HL-60 (cell line): ENCODE measurements around the gene SLC35A3.

Source experiments
- DNase-seq, 2 experiments: peaks; one replicate each; pipeline ENCODE4 v3.0.0-alpha.2; 2010 to 2020; ENCODE audit warnings: low read depth in 1 of 2, low spot score in 1 of 2
- H3K27ac ChIP-seq: fragments of 250-450 bp; sonication (Bioruptor Pico); replicated peaks from 2 replicates; pipeline ENCODE4 v1.5.1; 2020; ENCODE audit warnings: mild to moderate bottlenecking, moderate library complexity
- H3K27me3 ChIP-seq: fragments of 250-450 bp; sonication (Bioruptor Pico); 2 replicates; pipeline ENCODE4 v1.5.1; 2021; ENCODE audit warnings: mild to moderate bottlenecking, moderate library complexity; ENCODE audit not compliant: insufficient read depth, poor library complexity, severe bottlenecking
- H3K4me3 ChIP-seq: replicated peaks from 2 replicates; pipeline ENCODE4 v1.5.1; 2011; ENCODE audit warnings: mild to moderate bottlenecking, control low read depth, low read length; ENCODE audit not compliant: insufficient read depth
- GABPA ChIP-seq: IDR thresholded peaks from 2 replicates; pipeline ENCODE4 v1.6.1; 2012; ENCODE audit warnings: low read depth
- POLR2AphosphoS5 ChIP-seq: IDR thresholded peaks from 2 replicates; pipeline ENCODE4 v1.6.1; 2012; ENCODE audit warnings: low read depth
- SPI1 ChIP-seq: IDR thresholded peaks from 2 replicates; pipeline ENCODE4 v1.6.1; 2012; ENCODE audit warnings: low read depth, mild to moderate bottlenecking, borderline replicate concordance
- long read RNA-seq: library from polyadenylated mRNA; unstranded; transcript quantifications from one replicate; pipeline ENCODE4 v2.0.0, GENCODE V29; 2020
- TF ChIP-seq, protein P1 (sequence below): IDR thresholded peaks from 2 replicates; pipeline ENCODE4 v1.6.1; 2012; ENCODE audit warnings: low read depth; ENCODE audit not compliant: insufficient replicate concordance
- TF ChIP-seq, protein P2 (sequence below): IDR thresholded peaks from one replicate; pipeline ENCODE4 v1.5.1; 2011; ENCODE audit warnings: low read length, control low read depth, inconsistent platforms; ENCODE audit not compliant: insufficient read depth

SLC35A3 gene
- long read RNA-seq, full-length matches to known transcripts: 92 of 125 reads
- long read RNA-seq, partial matches to known transcripts: 4 of 125 reads
- long read RNA-seq, other reads (novel, unspliced or antisense): 29 of 125 reads

DNA sequence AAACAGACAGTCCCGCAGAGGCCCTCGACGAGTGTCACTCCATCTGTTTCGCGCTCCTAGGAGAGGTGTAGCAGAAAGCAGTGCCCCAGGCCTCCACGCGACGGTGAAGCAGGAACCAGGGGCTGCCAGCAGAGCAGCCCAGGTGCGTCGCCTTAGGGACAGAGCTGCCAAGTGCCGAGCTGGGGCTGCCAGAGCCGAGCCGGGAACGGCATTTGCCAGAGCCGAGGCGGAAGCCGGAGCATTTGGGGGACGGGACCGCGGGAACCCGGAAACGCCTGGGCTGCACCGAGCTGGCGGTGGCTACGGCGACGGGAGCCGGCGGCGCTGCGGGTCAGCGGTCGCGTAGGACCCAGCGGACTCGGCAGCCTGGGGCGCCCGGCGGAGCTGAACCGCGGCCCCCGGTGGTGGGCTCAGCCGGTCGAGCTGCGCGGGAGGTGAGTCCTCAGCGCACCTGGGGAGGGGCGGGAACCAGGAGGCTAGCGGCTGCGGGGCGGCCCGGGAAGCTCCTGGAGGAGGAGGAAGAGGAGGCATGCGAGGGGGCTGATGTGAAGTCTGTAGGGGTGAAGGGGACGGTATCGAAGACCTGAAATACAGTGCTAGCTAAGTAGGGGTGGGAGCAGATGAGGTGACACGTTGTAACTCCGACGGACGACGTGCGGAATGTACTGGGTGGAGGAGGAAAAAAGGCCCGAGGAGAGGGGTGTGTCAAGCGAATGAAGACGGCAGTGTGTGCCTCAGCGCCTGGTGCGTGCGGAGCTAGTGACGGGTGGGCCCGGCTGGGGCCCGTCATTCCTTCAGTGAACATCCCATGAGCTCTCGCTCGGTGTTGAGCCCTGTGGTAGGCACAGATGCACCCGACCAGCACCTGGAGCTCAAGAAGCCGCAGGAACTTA lies at the start of gene SLC35A3:
TSS of gene SLC35A3 (plus strand) at position 268 of the 893 bp plus-strand sequence. CDS start 23,559 bp downstream, outside the sequence.
- TF ChIP-seq, protein P1, sequence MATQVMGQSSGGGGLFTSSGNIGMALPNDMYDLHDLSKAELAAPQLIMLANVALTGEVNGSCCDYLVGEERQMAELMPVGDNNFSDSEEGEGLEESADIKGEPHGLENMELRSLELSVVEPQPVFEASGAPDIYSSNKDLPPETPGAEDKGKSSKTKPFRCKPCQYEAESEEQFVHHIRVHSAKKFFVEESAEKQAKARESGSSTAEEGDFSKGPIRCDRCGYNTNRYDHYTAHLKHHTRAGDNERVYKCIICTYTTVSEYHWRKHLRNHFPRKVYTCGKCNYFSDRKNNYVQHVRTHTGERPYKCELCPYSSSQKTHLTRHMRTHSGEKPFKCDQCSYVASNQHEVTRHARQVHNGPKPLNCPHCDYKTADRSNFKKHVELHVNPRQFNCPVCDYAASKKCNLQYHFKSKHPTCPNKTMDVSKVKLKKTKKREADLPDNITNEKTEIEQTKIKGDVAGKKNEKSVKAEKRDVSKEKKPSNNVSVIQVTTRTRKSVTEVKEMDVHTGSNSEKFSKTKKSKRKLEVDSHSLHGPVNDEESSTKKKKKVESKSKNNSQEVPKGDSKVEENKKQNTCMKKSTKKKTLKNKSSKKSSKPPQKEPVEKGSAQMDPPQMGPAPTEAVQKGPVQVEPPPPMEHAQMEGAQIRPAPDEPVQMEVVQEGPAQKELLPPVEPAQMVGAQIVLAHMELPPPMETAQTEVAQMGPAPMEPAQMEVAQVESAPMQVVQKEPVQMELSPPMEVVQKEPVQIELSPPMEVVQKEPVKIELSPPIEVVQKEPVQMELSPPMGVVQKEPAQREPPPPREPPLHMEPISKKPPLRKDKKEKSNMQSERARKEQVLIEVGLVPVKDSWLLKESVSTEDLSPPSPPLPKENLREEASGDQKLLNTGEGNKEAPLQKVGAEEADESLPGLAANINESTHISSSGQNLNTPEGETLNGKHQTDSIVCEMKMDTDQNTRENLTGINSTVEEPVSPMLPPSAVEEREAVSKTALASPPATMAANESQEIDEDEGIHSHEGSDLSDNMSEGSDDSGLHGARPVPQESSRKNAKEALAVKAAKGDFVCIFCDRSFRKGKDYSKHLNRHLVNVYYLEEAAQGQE: peak; percentile 68
- TF ChIP-seq POLR2AphosphoS5 (peak; percentile 86), SPI1 (no peak), GABPA (peak; percentile 95)
- TF ChIP-seq, protein P2, sequence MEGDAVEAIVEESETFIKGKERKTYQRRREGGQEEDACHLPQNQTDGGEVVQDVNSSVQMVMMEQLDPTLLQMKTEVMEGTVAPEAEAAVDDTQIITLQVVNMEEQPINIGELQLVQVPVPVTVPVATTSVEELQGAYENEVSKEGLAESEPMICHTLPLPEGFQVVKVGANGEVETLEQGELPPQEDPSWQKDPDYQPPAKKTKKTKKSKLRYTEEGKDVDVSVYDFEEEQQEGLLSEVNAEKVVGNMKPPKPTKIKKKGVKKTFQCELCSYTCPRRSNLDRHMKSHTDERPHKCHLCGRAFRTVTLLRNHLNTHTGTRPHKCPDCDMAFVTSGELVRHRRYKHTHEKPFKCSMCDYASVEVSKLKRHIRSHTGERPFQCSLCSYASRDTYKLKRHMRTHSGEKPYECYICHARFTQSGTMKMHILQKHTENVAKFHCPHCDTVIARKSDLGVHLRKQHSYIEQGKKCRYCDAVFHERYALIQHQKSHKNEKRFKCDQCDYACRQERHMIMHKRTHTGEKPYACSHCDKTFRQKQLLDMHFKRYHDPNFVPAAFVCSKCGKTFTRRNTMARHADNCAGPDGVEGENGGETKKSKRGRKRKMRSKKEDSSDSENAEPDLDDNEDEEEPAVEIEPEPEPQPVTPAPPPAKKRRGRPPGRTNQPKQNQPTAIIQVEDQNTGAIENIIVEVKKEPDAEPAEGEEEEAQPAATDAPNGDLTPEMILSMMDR: no peak

DNA sequence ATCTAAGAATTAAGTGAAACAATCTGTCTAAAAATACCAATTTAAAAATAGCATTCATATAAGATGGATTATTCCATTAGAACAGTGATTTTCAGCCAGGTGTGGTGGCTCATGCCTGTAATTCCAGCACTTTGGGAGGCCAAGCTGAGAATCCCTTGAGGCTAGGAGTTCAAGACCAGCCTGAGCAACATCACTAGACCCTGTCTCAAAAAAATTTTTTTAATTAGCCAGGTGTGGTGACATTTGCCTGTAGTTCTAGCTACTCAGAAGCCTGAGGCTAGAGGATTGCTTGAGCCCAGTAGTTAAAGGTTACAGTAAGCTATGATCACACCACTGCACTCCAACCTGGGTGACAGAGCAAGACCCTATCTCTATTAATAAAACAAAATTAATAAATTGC lies 35.0 kb upstream of the SLC35A3 start:
- Histone ChIP-seq H3K27me3 (no peaks in the 10 kb centered on the region), H3K27ac (no peak overlapping the region), H3K4me3 (no peak overlapping the region)
- DNase-seq: no peak
- no peak for TF ChIP-seq POLR2AphosphoS5
- TF ChIP-seq, protein P2: no peak
- TF ChIP-seq SPI1: no peak
- no peak for TF ChIP-seq GABPA
- TF ChIP-seq, protein P1: no peak

More for the DNA sequence above, at the start of gene SLC35A3:
- peak; percentile 45 to 87 for DNase-seq
- peak within 1 kb of the TSS; percentile 74 for H3K27ac ChIP-seq
- H3K27me3 ChIP-seq: no peaks in the 10 kb centered on the region
- H3K4me3 ChIP-seq: peak within 1 kb of the TSS; percentile 90

DNA sequence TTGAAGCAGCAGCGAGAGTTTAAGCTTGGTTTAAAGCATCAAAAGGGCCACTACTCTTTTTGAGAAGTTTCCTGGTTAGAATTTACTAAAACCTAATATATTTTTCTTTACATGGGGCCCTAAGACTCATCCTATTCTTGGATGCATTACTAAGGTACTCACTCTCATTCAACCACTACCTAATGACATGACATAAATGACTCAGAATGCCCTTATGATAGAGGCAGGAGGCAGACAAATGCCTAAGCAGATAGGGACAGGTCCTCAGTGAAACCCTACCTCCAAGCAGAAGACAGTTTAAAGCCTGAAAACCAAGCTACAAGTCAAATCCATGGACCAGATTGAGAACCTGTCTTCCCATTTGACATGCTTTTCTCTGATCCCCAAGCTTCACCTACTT lies 34.3 kb upstream of the SLC35A3 start:
- H3K27me3 ChIP-seq: no peaks in the 10 kb centered on the region
- no peak overlapping the region for H3K27ac ChIP-seq
- no peak for DNase-seq
- no peak overlapping the region for H3K4me3 ChIP-seq
- TF ChIP-seq, protein P2: no peak
- TF ChIP-seq, protein P1: no peak
- TF ChIP-seq GABPA: no peak
- no peak for TF ChIP-seq SPI1
- no peak for TF ChIP-seq POLR2AphosphoS5
